ENCODE results near the gene AKT2.

The AKT2 gene

DNA sequence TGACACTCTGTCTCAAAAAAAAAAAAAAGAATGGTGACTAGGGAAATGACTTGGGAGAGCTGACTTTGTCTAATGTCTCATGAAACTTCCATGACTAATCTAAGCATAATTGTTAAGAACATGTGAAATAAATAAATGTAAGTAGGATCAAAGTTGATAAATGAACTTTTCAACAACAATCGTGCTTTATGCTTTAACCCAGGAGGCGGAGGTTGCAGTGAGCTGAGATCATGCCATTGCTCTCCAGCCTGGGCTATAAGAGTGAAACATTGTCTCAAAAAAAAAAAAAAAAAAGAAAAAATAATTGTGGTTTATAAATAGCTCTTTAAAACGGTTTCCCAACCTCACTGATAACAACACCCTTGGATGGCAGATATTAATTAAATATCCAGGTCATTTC, 12.9 kb upstream of the AKT2 start:
- DNase-seq: no peak

GRCh38 chr19:40294560-40294959, 9.4 kb upstream of the AKT2 start:
- no peak for DNase-seq

- DNase-seq: no peak
Observed at GRCh38 chr19:40286971-40287421, 1.9 kb upstream of the AKT2 start.

- DNase-seq: no peak
Observed at GRCh38 chr19:40286235-40286970, 1.3 kb upstream of the AKT2 start.

DNA sequence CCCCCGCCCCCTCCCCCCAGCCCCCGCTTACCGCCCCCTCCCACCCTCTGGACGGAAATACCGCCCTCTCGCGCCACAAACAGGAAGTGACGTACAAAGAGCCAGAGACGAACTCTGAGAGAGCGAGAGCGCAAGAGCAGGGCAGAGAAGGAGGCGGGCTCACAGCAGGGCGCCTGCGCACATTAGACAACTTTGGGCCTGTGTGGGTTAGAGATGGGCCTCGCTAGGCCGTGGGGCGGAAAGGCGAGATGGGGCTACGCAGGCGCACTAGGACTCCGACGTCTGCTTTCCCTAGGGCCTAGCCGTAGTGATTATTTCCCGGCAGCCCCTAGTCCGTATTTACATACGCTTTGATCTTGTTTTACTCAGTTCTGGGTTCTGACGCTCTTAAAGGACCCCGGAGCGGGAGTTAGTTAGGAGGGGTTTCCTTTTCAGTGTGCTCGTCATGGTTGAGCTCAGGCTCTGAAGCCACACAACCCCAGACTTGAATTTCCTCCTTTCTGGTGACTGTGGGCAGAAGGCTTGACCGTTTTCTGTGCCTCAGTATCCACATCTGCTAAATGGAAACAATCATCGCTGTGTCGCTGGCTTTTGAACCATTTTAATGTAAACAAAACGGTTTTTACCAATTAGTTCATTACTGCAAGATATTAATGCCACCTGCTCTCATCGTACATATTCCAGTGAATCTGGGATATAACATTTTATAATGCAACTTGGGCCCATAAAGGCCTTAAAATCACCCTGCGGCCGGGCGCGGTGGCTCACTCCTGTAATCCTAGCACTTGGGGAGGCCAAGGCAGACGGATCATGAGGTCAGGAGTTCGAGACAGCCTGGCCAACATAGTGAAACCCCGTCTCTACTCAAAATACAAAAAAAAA, 449 bp upstream of the AKT2 start:
- DNase-seq: peak; percentile 100

- no peak for DNase-seq
Observed at GRCh38 chr19:40284251-40284500, 969 bp downstream of the AKT2 start.

DNA sequence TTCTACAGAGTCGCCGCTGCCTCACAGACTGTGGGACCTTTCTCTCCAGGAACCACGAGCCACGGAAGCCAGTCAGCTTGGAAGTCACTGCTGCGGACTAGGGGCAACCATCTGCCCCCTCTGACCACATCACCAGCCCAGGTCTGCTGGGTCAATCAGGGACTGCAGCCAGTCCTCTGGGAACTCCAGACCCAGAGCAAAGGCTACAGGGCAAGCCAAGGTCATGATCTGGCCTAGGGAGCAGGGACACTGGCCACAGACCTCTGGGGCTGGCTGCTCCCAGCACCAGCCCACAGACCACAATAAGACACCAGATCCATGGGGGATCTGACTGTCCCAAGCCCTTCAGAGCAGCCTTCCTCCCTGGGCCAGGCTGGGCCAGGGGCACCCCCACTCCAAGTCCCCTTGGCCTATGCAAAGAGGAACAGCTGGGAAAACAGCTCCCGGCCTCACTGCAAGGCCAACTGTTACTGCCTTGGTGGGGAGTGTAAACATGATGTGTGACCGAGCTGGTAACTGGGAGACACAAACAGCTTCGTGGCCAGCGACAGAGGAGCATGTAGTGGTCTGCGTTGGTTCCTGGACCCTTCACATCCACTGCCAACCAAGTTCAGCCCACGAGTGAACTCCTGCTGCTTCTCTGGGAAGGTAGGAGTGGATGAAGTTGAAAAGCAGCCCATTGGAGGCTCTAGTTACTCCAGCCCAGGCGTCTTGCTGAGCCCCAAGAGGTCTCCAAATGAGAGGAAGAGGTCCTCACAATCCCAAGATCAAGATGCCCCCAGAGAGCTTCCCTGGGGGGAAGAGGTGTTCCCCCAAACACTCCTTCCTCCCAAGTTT, 1.5 kb downstream of the AKT2 start:
- no peak for DNase-seq

GRCh38 chr19:40282920-40283319, 2.2 kb downstream of the AKT2 start:
- no peak for DNase-seq

GRCh38 chr19:40282209-40282580, 3.0 kb downstream of the AKT2 start:
- no peak for DNase-seq

GRCh38 chr19:40281381-40282208, 3.5 kb downstream of the AKT2 start:
- no peak for DNase-seq

- no peak for DNase-seq
Observed at GRCh38 chr19:40280608-40281221, 4.4 kb downstream of the AKT2 start.

- DNase-seq: no peak
Observed at GRCh38 chr19:40279761-40280607, 5.2 kb downstream of the AKT2 start.

DNA sequence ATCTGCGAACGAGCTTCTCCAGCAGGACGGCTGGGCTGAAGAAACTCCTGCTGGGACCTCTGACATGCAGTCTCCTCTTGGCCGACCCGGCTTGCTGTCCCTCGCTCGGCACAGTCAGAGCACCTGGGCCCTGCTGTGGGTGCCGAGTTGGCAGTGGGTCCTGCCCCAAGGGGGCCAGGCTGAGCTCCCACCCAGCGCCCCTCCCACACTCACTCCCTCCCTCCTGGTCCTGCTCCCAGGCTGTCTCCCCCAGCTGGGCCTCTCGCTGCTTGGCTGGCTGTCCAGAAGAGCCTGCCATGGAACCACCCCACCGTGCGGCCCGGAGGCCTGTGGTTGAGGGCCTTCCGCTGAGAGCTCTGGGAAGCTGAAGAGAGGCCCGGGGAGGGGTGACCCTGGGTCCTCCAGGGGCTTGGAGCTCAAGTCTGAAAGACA, 6.0 kb downstream of the AKT2 start:
- no peak for DNase-seq

- DNase-seq: no peak
Observed at GRCh38 chr19:40278361-40279035, 6.6 kb downstream of the AKT2 start.

GRCh38 chr19:40277356-40278059, 7.6 kb downstream of the AKT2 start:
- no peak for DNase-seq

DNA sequence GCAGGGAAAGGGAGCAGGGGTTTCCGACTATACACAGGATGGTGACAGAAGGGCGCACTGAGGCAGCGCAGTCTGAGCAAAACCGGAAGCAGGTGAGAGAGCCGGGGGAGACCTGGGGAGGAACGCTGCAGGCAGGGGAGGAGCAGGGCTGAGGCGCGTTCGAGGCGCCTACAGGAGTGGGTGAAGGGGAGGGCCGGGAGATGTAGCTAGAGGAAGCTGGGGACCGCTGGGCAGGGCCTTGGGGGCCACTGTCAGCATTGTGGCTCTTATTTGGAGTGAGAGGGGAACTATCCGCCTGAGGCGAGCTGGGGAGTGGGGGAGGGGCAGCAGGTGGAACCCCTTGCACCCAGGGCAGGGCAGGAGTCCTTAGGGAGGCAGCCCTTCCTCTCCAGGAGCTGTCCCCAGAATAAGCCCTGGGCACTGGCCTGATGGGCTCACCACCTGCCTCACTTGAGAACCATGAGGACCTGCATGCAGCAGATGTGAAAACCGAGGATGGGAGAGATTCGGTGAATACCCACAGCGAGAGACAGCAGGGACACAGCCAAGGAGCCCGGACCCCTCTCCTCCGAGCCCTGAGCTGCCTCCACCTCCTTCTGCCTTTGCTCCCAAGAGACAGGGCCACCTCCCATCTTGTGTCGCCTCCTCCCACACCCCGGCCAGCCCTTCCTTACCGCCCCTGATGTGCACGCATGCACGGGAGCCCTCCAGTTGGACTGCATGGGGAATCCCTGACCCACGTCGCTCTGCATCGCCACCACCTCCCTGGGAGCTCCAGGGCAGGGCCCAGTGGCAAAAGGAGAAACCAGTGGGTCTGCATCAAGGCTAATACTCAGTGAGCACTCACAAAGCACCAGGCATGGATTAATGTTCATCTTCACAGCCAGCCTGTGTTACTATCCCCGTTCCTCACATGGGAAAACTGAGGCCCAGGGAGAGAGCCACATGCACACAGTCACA, 10.3 kb downstream of the AKT2 start:
- no peak for DNase-seq

- no peak for DNase-seq
Observed at GRCh38 chr19:40273469-40274360, 11.4 kb downstream of the AKT2 start.

- DNase-seq: no peak
Observed at GRCh38 chr19:40272261-40272660, 12.9 kb downstream of the AKT2 start.

All from NCI-H345 (cell line).